GM18907 (cell line): ENCODE data around the gene TNRC18.

Experiments used
- ATAC-seq: cut with Tn5 transposase; IDR thresholded peaks from one replicate; pipeline ENCODE4 v1.9.1; 2021; ENCODE audit warnings: mild to moderate bottlenecking, moderate library complexity; ENCODE audit not compliant: unreplicated experiment

TNRC18 gene

GRCh38 chr7:5404421-5404826 lies 19.2 kb downstream of the TNRC18 start:
- no peak for ATAC-seq

GRCh38 chr7:5403442-5403841 lies 20.2 kb downstream of the TNRC18 start:
- ATAC-seq = no peak

GRCh38 chr7:5397736-5398135 lies 25.9 kb downstream of the TNRC18 start:
- no peak for ATAC-seq

- ATAC-seq = peak; percentile 88
Observed at GRCh38 chr7:5396999-5397663, 26.5 kb downstream of the TNRC18 start.

GRCh38 chr7:5396542-5396941 lies 27.1 kb downstream of the TNRC18 start:
- ATAC-seq = peak; percentile 45

- no peak for ATAC-seq
Observed at GRCh38 chr7:5395246-5395645, 28.4 kb downstream of the TNRC18 start.

GRCh38 chr7:5394264-5395105 lies 29.1 kb downstream of the TNRC18 start:
- ATAC-seq = no peak

- ATAC-seq = no peak
Observed at GRCh38 chr7:5393748-5394147, 29.9 kb downstream of the TNRC18 start.

- ATAC-seq = no peak
Observed at GRCh38 chr7:5393328-5393727, 30.3 kb downstream of the TNRC18 start.

GRCh38 chr7:5390918-5391317 lies 32.7 kb downstream of the TNRC18 start:
- ATAC-seq = no peak

- no peak for ATAC-seq
Observed at GRCh38 chr7:5388905-5389433, 34.7 kb downstream of the TNRC18 start.

GRCh38 chr7:5388273-5388901 lies 35.2 kb downstream of the TNRC18 start:
- no peak for ATAC-seq

GRCh38 chr7:5387711-5388245 lies 35.9 kb downstream of the TNRC18 start:
- ATAC-seq = no peak

- ATAC-seq = no peak
Observed at GRCh38 chr7:5384618-5385017, 39.0 kb downstream of the TNRC18 start.

- no peak for ATAC-seq
Observed at GRCh38 chr7:5383314-5384098, 40.1 kb downstream of the TNRC18 start.

- no peak for ATAC-seq
Observed at GRCh38 chr7:5382281-5382892, 41.2 kb downstream of the TNRC18 start.

GRCh38 chr7:5381071-5381772 lies 42.4 kb downstream of the TNRC18 start:
- ATAC-seq = no peak

- no peak for ATAC-seq
Observed at GRCh38 chr7:5380350-5381070, 43.1 kb downstream of the TNRC18 start.

- ATAC-seq = no peak
Observed at GRCh38 chr7:5379546-5379945, 44.1 kb downstream of the TNRC18 start.
